Parathyroid adenoma (tissue), 2 donors: ENCODE data around the gene RPH3AL.

Experiments used
- H2AFZ ChIP-seq: fragments of 300-600 bp; sonication (generic); one replicate; pipeline ENCODE4 v1.7.0; 2017; ENCODE audit warnings: antibody characterized with exemption, mild to moderate bottlenecking
- H3K27ac ChIP-seq: fragments of 300-600 bp; sonication (generic); one replicate; pipeline ENCODE4 v1.7.0; 2017
- H3K27me3 ChIP-seq: fragments of 300-600 bp; sonication (generic); one replicate; pipeline ENCODE4 v1.7.0; 2017; ENCODE audit warnings: low read length; ENCODE audit not compliant: control insufficient read depth, insufficient read depth
- H3K36me3 ChIP-seq: fragments of 300-600 bp; sonication (generic); one replicate; pipeline ENCODE4 v1.7.0; 2017; ENCODE audit warnings: low read length; ENCODE audit not compliant: control insufficient read depth, insufficient read depth
- H3K4me1 ChIP-seq: fragments of 300-600 bp; sonication (generic); one replicate; pipeline ENCODE4 v1.7.0; 2017; ENCODE audit warnings: control low read depth
- H3K4me2 ChIP-seq: fragments of 300-600 bp; sonication (generic); one replicate; pipeline ENCODE4 v1.7.0; 2017; ENCODE audit warnings: low read length
- H3K4me3 ChIP-seq: fragments of 300-600 bp; sonication (generic); one replicate; pipeline ENCODE4 v1.7.0; 2017; ENCODE audit warnings: low read depth, low read length
- H3K79me2 ChIP-seq: fragments of 300-600 bp; sonication (generic); one replicate; pipeline ENCODE4 v1.7.0; 2017; ENCODE audit warnings: control low read depth
- H3K9ac ChIP-seq: fragments of 300-600 bp; sonication (generic); one replicate; pipeline ENCODE4 v1.7.0; 2017; ENCODE audit warnings: mild to moderate bottlenecking
- H3K9me3 ChIP-seq: fragments of 300-600 bp; sonication (generic); one replicate; pipeline ENCODE4 v1.7.0; 2017; ENCODE audit warnings: low read length; ENCODE audit not compliant: control insufficient read depth
- CTCF ChIP-seq: fragments of 300-600 bp; sonication (generic); IDR thresholded peaks from one replicate; pipeline ENCODE4 v1.7.0; 2017; ENCODE audit warnings: antibody characterized with exemption, mild to moderate bottlenecking
- donor health status: primary hyperparathyroidism.

Gene RPH3AL

GRCh38 chr17:313911-314613, 38.5 kb downstream of the RPH3AL start:
- Histone ChIP-seq H3K27ac (no peak overlapping the region), H3K27me3 (no peaks in the 10 kb centered on the region), H3K9me3 (no peaks in the 10 kb centered on the region), H3K9ac (no peak overlapping the region), H3K4me3 (no peak overlapping the region), H3K4me1 (no peaks in the 10 kb centered on the region), H3K4me2 (no peak overlapping the region), H3K36me3 (no peaks in the 10 kb centered on the region), H2AFZ (no peak overlapping the region), H3K79me2 (no peaks in the 10 kb centered on the region)
- TF ChIP-seq CTCF, result no peak

- Histone ChIP-seq H3K4me1 (no peaks in the 10 kb centered on the region), H3K9me3 (no peaks in the 10 kb centered on the region), H3K27me3 (no peaks in the 10 kb centered on the region), H3K79me2 (no peaks in the 10 kb centered on the region), H3K4me2 (no peak overlapping the region), H3K4me3 (no peak overlapping the region), H3K36me3 (no peaks in the 10 kb centered on the region), H3K9ac (no peak overlapping the region), H3K27ac (no peak overlapping the region), H2AFZ (no peak overlapping the region)
- TF ChIP-seq CTCF, result no peak
These were observed 39.4 kb downstream of the RPH3AL start for GRCh38 chr17:313231-313630.

- H3K4me1 ChIP-seq, result no peaks in the 10 kb centered on the region
- no peaks in the 10 kb centered on the region for H3K9me3 ChIP-seq
- H3K4me2 ChIP-seq, result no peak overlapping the region
- H3K9ac ChIP-seq, result no peak overlapping the region
- no peaks in the 10 kb centered on the region for H3K79me2 ChIP-seq
- no peaks in the 10 kb centered on the region for H3K36me3 ChIP-seq
- H2AFZ ChIP-seq, result no peak overlapping the region
- H3K27me3 ChIP-seq, result no peaks in the 10 kb centered on the region
- no peak overlapping the region for H3K27ac ChIP-seq
- no peak for TF ChIP-seq CTCF
- no peak overlapping the region for H3K4me3 ChIP-seq
These were observed 40.0 kb downstream of the RPH3AL start for GRCh38 chr17:312476-313148.

- H3K27me3 ChIP-seq, result no peaks in the 10 kb centered on the region
- H3K36me3 ChIP-seq, result no peaks in the 10 kb centered on the region
- H3K27ac ChIP-seq, result no peak overlapping the region
- H3K4me3 ChIP-seq, result no peak overlapping the region
- no peak overlapping the region for H3K9ac ChIP-seq
- H3K4me2 ChIP-seq, result no peak overlapping the region
- no peak overlapping the region for H2AFZ ChIP-seq
- no peaks in the 10 kb centered on the region for H3K79me2 ChIP-seq
- H3K4me1 ChIP-seq, result no peaks in the 10 kb centered on the region
- TF ChIP-seq CTCF, result no peak
- no peaks in the 10 kb centered on the region for H3K9me3 ChIP-seq
These were observed 41.4 kb downstream of the RPH3AL start for GRCh38 chr17:311119-311782.
